Glutamatergic neuron (in vitro differentiated cells): ENCODE data around the gene ELMO1. TPM values are rescaled to one million over a fixed set of nuclear protein-coding genes. Genes with fewer than 3 reads are reported as not detected.

ENCODE experiments used
- DNase-seq: peaks from one replicate; pipeline ENCODE4 v3.0.0; 2022
- H3K27ac Mint-ChIP-seq: one replicate; pipeline ENCODE4 v1.8.0; 2020; ENCODE audit warnings: mild to moderate bottlenecking, mixed read lengths, inconsistent platforms; ENCODE audit not compliant: unreplicated experiment
- H3K27me3 Mint-ChIP-seq: one replicate; pipeline ENCODE4 v1.8.0; 2020; ENCODE audit warnings: mild to moderate bottlenecking, moderate library complexity, mixed read lengths, inconsistent platforms; ENCODE audit not compliant: unreplicated experiment
- H3K36me3 Mint-ChIP-seq: one replicate; pipeline ENCODE4 v1.8.0; 2020; ENCODE audit warnings: mild to moderate bottlenecking, mixed read lengths, inconsistent platforms; ENCODE audit not compliant: unreplicated experiment
- H3K4me1 Mint-ChIP-seq: one replicate; pipeline ENCODE4 v1.8.0; 2020; ENCODE audit warnings: mild to moderate bottlenecking, low read depth, mixed read lengths, inconsistent platforms; ENCODE audit not compliant: unreplicated experiment
- H3K4me3 Mint-ChIP-seq: one replicate; pipeline ENCODE4 v1.8.0; 2020; ENCODE audit warnings: mild to moderate bottlenecking, mixed read lengths, inconsistent platforms; ENCODE audit not compliant: unreplicated experiment
- H3K9me3 Mint-ChIP-seq: one replicate; pipeline ENCODE4 v1.8.0; 2020; ENCODE audit warnings: mild to moderate bottlenecking, moderate library complexity, mixed read lengths, inconsistent platforms; ENCODE audit not compliant: unreplicated experiment
- CTCF ChIP-seq: fragments of 200-600 bp; sonication (generic); IDR thresholded peaks from one replicate; pipeline ENCODE4 v1.5.0; 2021; ENCODE audit not compliant: partially characterized antibody, unreplicated experiment
- total RNA-seq: library from RNA; stranded (reverse); fragmentation: NEBNext Ultra II Directional; extraction: Animal tissue kit (Norgen Biotek cat#: 25700); gene quantifications from one replicate; pipeline ENCODE4 v1.2.1, GENCODE V29; 2021; ENCODE audit not compliant: unreplicated experiment

ELMO1 gene
- total RNA-seq, 1 donor from 2014 or later, result 5.5 TPM

GRCh38 chr7:36916619-36917018, 532.0 kb downstream of the ELMO1 start:
- Mint-ChIP-seq H3K27me3 (peaks cover 2% of the 10 kb centered on the region), H3K4me3 (no peak overlapping the region), H3K27ac (no peak overlapping the region), H3K36me3 (peaks cover 6% of the 10 kb centered on the region), H3K4me1 (peaks cover 1% of the 10 kb centered on the region), H3K9me3 (peaks cover 2% of the 10 kb centered on the region)
- no peak for DNase-seq
- TF ChIP-seq CTCF, result no peak

- DNase-seq, result no peak
- Mint-ChIP-seq H3K4me1 (peaks cover 1% of the 10 kb centered on the region), H3K9me3 (peaks cover 2% of the 10 kb centered on the region), H3K27me3 (peaks cover 2% of the 10 kb centered on the region), H3K27ac (no peak overlapping the region), H3K4me3 (no peak overlapping the region), H3K36me3 (peaks cover 1% of the 10 kb centered on the region)
- TF ChIP-seq CTCF, result no peak
These were observed 532.5 kb downstream of the ELMO1 start for GRCh38 chr7:36916116-36916515.

- Mint-ChIP-seq H3K4me3 (no peak overlapping the region), H3K36me3 (no peaks in the 10 kb centered on the region), H3K27me3 (no peaks in the 10 kb centered on the region), H3K27ac (no peak overlapping the region), H3K4me1 (peaks cover under 1% of the 10 kb centered on the region), H3K9me3 (peaks cover 4% of the 10 kb centered on the region)
- TF ChIP-seq CTCF, result no peak
- DNase-seq, result no peak
These were observed 536.9 kb downstream of the ELMO1 start for GRCh38 chr7:36911788-36912187.

GRCh38 chr7:36910859-36911258, 537.8 kb downstream of the ELMO1 start:
- Mint-ChIP-seq H3K4me1 (no peaks in the 10 kb centered on the region), H3K27me3 (no peaks in the 10 kb centered on the region), H3K4me3 (no peak overlapping the region), H3K36me3 (no peaks in the 10 kb centered on the region), H3K27ac (no peak overlapping the region), H3K9me3 (peaks cover 2% of the 10 kb centered on the region)
- no peak for DNase-seq
- no peak for TF ChIP-seq CTCF

- no peak for DNase-seq
- no peak for TF ChIP-seq CTCF
- Mint-ChIP-seq H3K36me3 (no peaks in the 10 kb centered on the region), H3K27ac (no peak overlapping the region), H3K4me3 (no peak overlapping the region), H3K27me3 (no peaks in the 10 kb centered on the region), H3K9me3 (peaks cover 2% of the 10 kb centered on the region), H3K4me1 (no peaks in the 10 kb centered on the region)
These were observed 538.3 kb downstream of the ELMO1 start for GRCh38 chr7:36910401-36910800.
